GM06990 (cell line): Measurements from ENCODE around the gene GRIK4.

Source experiments
- DNase-seq: peaks from one replicate; pipeline ENCODE4 v3.0.0-alpha.2; 2011; ENCODE audit not compliant: insufficient read length; ENCODE audit errors: extremely low read depth
- H3K27me3 ChIP-seq: replicated peaks from 2 replicates; pipeline ENCODE4 v1.6.0; 2011; ENCODE audit warnings: low read length; ENCODE audit not compliant: control insufficient read depth, insufficient read depth
- H3K36me3 ChIP-seq: 2 replicates; pipeline ENCODE4 v1.5.1; 2011; ENCODE audit warnings: low read length; ENCODE audit not compliant: control insufficient read depth, insufficient read depth
- H3K4me3 ChIP-seq: replicated peaks from 2 replicates; pipeline ENCODE4 v1.5.1; 2011; ENCODE audit warnings: low read depth, mild to moderate bottlenecking, control low read depth, low read length
- CTCF ChIP-seq: IDR thresholded peaks from 2 replicates; pipeline ENCODE4 v1.5.1; 2011; ENCODE audit warnings: low read length, control low read depth, mild to moderate bottlenecking, inconsistent platforms; ENCODE audit not compliant: insufficient read depth, poor library complexity, severe bottlenecking

Gene GRIK4

GRCh38 chr11:120511820-120512738 lies 531 bp downstream of the GRIK4 start:
- H3K27me3 ChIP-seq: peaks cover 6% of the 10 kb centered on the region; the same call in 1 of the 2 replicates
- TF ChIP-seq CTCF: no peak
- H3K4me3 ChIP-seq: peak overlapping the region; percentile 25
- DNase-seq: no peak
- H3K36me3 ChIP-seq: no peaks in the 10 kb centered on the region

DNA sequence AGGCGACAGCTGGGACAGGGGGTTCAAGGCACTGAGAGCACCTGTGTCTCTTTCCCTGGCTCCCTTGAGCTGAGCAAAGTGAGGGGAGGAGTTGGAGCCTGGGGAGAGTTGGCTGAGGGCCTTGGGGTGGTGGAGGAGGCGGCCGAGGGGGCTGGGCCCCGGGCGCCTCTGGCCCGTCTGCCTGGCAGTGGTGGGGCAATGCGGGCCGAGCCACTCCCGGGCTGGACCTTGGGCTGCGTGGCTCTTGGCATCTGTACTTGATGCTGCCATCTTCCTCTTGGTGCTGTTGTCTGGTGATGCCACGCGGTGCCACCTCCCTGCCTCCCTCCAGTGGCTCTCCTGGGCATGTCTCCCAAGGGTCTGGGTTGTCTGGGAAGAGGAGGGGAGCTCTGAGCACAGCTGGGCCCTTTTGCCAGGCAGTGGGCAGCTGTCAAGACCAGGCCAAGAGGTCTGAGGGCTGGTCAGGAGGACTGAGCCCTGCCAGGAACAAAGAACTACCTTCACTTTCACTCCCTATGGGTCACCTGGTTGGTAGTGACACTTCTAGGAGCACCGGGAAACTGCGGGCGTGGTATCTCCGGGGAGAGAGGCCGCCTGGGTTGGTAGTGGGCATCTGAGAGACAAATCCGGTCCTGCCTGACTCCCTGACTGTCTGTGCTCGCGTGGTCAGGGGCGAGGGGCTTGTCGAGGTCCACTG lies 1.3 kb downstream of the GRIK4 start:
- Histone ChIP-seq H3K4me3 (no peak overlapping the region), H3K36me3 (no peaks in the 10 kb centered on the region), H3K27me3 (peaks cover 6% of the 10 kb centered on the region; the same call in 1 of the 2 replicates)
- no peak for DNase-seq
- no peak for TF ChIP-seq CTCF

DNA sequence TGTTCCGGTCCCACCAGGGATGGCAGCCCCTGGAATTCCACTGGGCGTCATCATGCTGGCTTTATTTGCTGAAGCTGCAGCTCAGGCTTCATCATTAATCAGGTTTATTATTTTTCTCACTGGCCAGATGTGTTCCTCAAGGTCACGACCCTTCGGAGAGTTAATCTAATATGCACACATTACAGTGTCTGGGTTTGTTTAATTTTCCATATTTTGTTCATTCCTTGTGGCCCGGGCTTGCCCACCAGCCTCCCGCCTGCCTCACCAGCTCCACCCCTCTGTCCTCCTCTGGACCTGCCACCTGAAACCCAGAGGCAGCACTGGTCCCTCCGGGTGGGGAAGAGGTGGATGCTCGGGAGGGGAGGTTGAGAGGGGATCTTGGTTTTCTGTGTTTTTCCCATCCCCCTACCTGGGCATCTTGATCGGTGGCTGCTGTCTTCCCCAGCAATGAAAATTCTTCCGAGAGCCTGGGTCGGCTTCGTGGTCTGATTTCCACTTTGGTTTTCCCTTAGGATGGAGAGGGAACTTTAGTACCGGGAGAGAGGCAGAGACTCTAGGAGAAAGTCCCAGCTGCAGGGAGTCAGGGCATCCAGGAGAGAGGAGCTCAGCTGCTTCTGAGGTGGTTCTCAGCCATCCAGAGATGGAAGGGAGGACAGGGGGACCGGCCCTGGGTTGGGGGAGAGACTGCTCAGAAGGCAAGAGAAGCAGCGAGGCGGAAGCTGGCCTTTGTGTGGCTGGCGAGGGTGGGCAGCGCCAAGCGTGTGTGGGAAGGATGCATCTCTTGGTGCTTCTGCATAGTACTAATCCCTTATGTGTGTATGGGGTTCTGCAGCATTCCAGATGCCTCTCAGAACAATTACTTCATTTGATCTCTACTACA lies 2.1 kb downstream of the GRIK4 start:
- no peak overlapping the region for H3K4me3 ChIP-seq
- DNase-seq: no peak
- peaks cover 6% of the 10 kb centered on the region; the same call in 1 of the 2 replicates for H3K27me3 ChIP-seq
- no peaks in the 10 kb centered on the region for H3K36me3 ChIP-seq
- no peak for TF ChIP-seq CTCF

- TF ChIP-seq CTCF: no peak
- DNase-seq: no peak
- Histone ChIP-seq H3K4me3 (no peak overlapping the region), H3K27me3 (peaks cover 6% of the 10 kb centered on the region; the same call in 1 of the 2 replicates), H3K36me3 (no peaks in the 10 kb centered on the region)
Measured at GRCh38 chr11:120514541-120515121, 3.1 kb downstream of the GRIK4 start.

GRCh38 chr11:120515186-120515723 lies 3.7 kb downstream of the GRIK4 start:
- TF ChIP-seq CTCF: no peak
- no peak overlapping the region for H3K4me3 ChIP-seq
- DNase-seq: no peak
- peaks cover 6% of the 10 kb centered on the region; the same call in 1 of the 2 replicates for H3K27me3 ChIP-seq
- H3K36me3 ChIP-seq: no peaks in the 10 kb centered on the region
